ENCODE measurements around the gene IRX5. TPM values are rescaled to one million over a fixed set of nuclear protein-coding genes. Genes with fewer than 3 reads are reported as not detected.

Gene IRX5
- total and polyA plus RNA-seq, 2 of the 8 experiments (the other 6 are each of a cell fraction or from before 2014, with no cell fraction given), result 0.48 to 0.56 TPM

GRCh38 chr16:54923988-54924387 lies 6.7 kb upstream of the IRX5 start (continued):
- no peak for TF ChIP-seq CTCF (IDR thresholded peaks at IDR 0.05; ENCODE audit: control extremely low read depth in 1 of 3, insufficient read depth in 1 of 3, low read depth in 1 of 3, low read length in 3 of 3)
- no peak for TF ChIP-seq ATF2 (IDR thresholded peaks at IDR 0.05; ENCODE audit: low read length)
- no peak for TF ChIP-seq RNF2 (IDR thresholded peaks at IDR 0.05; ENCODE audit: borderline replicate concordance, low read depth, low read length, missing control alignments, poor library complexity, severe bottlenecking)
- TF ChIP-seq SIN3A (conservative IDR thresholded peaks at IDR 0.05 in 1 of 2, IDR thresholded peaks at IDR 0.05 in 1 of 2; ENCODE audit: low read depth in 1 of 2, low read length in 2 of 2), result no peak
- TF ChIP-seq EGR1 (IDR thresholded peaks at IDR 0.05; ENCODE audit: borderline replicate concordance, low read depth, low read length), result no peak
- no peak for TF ChIP-seq RBBP5 (IDR thresholded peaks at IDR 0.05; ENCODE audit: borderline replicate concordance, low read depth, low read length)

All from H1 (cell line).